GM12878 (cell line): ENCODE results near the gene RPS6KC1. TPM values are rescaled to one million over a fixed set of nuclear protein-coding genes. Genes with fewer than 3 reads are reported as not detected.

Experiments
- ATAC-seq: fragments of 200-7000 bp; cut with Tn5 transposase; 3 replicates; pipeline ENCODE4 v1.9.1; 2020; ENCODE audit warnings: mild to moderate bottlenecking, moderate library complexity
- BruUV-seq: library from RNA; stranded (reverse); fragments of 400-500 nt; replicated peaks from 2 replicates; lab custom pipeline; 2021; lab: Mats Ljungman, UMichigan
- CTCF ChIA-PET: fragments of 300-600 bp; sonication (Branson Sonifier 250); formaldehyde crosslinking; extraction: SDS; loops from one replicate; lab custom pipeline; 2021; ENCODE audit warnings: inconsistent platforms; lab: Yijun Ruan, JAX
- POLR2A ChIA-PET: fragments of 350-600 bp; formaldehyde crosslinking; extraction: SDS; loops from one replicate; lab custom pipeline; 2021; ENCODE audit warnings: inconsistent platforms; lab: Charles Lee
- RAD21 ChIA-PET: fragments of 300-600 bp; sonication (Branson Sonifier 250); formaldehyde crosslinking; loops from one replicate; lab custom pipeline; 2023; ENCODE audit warnings: antibody characterized with exemption; ENCODE audit not compliant: unreplicated experiment; lab: Charles Lee
- SMC1A ChIA-PET: fragments of 300-600 bp; sonication (Branson Sonifier 250); formaldehyde crosslinking; loops from one replicate; lab custom pipeline; 2023; ENCODE audit not compliant: unreplicated experiment, uncharacterized antibody; lab: Charles Lee
- DNase-seq: peaks from one replicate; pipeline ENCODE4 v3.0.0-alpha.2; 2011; ENCODE audit warnings: low read depth, low spot score
- FAIRE-seq: peaks from 3 replicates; lab custom pipeline; 2011; peaks lifted over from hg19 to GRCh38; lab: Jason Lieb, UNC
- H2AFZ ChIP-seq: 2 replicates; pipeline ENCODE4 v1.6.0; 2011; ENCODE audit warnings: low read depth, low read length, control low read depth; ENCODE audit not compliant: control insufficient read depth
- H3K27ac ChIP-seq: 2 replicates; pipeline ENCODE4 v1.5.1; 2011; ENCODE audit warnings: control low read depth; ENCODE audit not compliant: control insufficient read depth, insufficient read depth
- H3K27me3 ChIP-seq, 2 experiments: replicated peaks in 1 of 2; 2 replicates each; pipeline versions ENCODE4 v1.6.0 to v1.6.1; 2011; ENCODE audit warnings: low read length in 1 of 2; ENCODE audit not compliant: control insufficient read depth in 2 of 2, insufficient read depth in 2 of 2
- H3K36me3 ChIP-seq, 2 experiments: 2 replicates each; pipeline ENCODE4 v1.5.1; 2011; ENCODE audit warnings: low read length in 1 of 2; ENCODE audit not compliant: control insufficient read depth in 2 of 2, insufficient read depth in 2 of 2
- H3K4me1 ChIP-seq: 2 replicates; pipeline ENCODE4 v1.6.1; 2011; ENCODE audit warnings: mild to moderate bottlenecking, low read length, moderate library complexity, mixed read lengths; ENCODE audit not compliant: control insufficient read depth, insufficient read depth
- H3K4me2 ChIP-seq: 2 replicates; pipeline ENCODE4 v1.6.0; 2011; ENCODE audit warnings: control low read depth; ENCODE audit not compliant: control insufficient read depth, insufficient read depth
- H3K4me3 ChIP-seq: fragments of 200-600 bp; sonication (generic); 2 replicates; pipeline ENCODE4 v1.5.1; 2016
- H3K79me2 ChIP-seq: 2 replicates; pipeline ENCODE4 v1.6.0; 2011; ENCODE audit warnings: low read length; ENCODE audit not compliant: control insufficient read depth, insufficient read depth
- H3K9ac ChIP-seq: 2 replicates; pipeline ENCODE4 v1.8.0; 2011; ENCODE audit warnings: low read length, control low read depth, mixed read lengths; ENCODE audit not compliant: control insufficient read depth, insufficient read depth
- H3K9me3 ChIP-seq: replicated peaks from 3 replicates; pipeline ENCODE4 v1.5.1; 2011; ENCODE audit warnings: mild to moderate bottlenecking, low read length; ENCODE audit not compliant: control insufficient read depth, insufficient read depth
- H4K20me1 ChIP-seq: 2 replicates; pipeline ENCODE4 v1.6.0; 2011; ENCODE audit not compliant: control insufficient read depth, insufficient read depth
- CEBPB ChIP-seq, 2 experiments: fragments of 150-350 bp in 1 of 2; IDR thresholded peaks; 2 replicates each; pipeline ENCODE4 v1.6.1; 2012 to 2014; ENCODE audit warnings: low read depth in 2 of 2, low read length in 2 of 2, borderline replicate concordance in 1 of 2, inconsistent platforms in 1 of 2
- ELK1 ChIP-seq: IDR thresholded peaks from 2 replicates; pipeline ENCODE4 v1.6.1; 2012; ENCODE audit warnings: low read depth, low read length, improper control_type of control experiment
- ETV6 ChIP-seq, 2 experiments: fragments of 450-650 bp in 1 of 2; IDR thresholded peaks in 1 of 2; conservative IDR thresholded peaks in 1 of 2; 2 replicates each; pipeline ENCODE4 v1.6.1; 2014; ENCODE audit warnings: antibody characterized with exemption in 1 of 2, borderline replicate concordance in 1 of 2, low read depth in 1 of 2, mild to moderate bottlenecking in 1 of 2, moderate library complexity in 1 of 2
- HDAC6 ChIP-seq: fragments of 200-600 bp; sonication (generic); IDR thresholded peaks from one replicate; pipeline ENCODE4 v1.8.0; 2017; ENCODE audit warnings: antibody characterized with exemption; ENCODE audit not compliant: unreplicated experiment
- IRF3 ChIP-seq: fragments of 450-650 bp; IDR thresholded peaks from 2 replicates; pipeline ENCODE4 v1.6.1; 2014; ENCODE audit warnings: mild to moderate bottlenecking
- MXI1 ChIP-seq: fragments of 150-350 bp; IDR thresholded peaks from 2 replicates; pipeline ENCODE4 v1.6.1; 2011; ENCODE audit warnings: low read depth, mild to moderate bottlenecking, inconsistent platforms, low read length, improper control_type of control experiment
- NR2F1 ChIP-seq: fragments of 450-650 bp; conservative IDR thresholded peaks from 2 replicates; pipeline ENCODE4 v1.6.1; 2017; ENCODE audit warnings: mild to moderate bottlenecking
- PAX5 ChIP-seq: IDR thresholded peaks from 2 replicates; pipeline ENCODE4 v1.6.1; 2011; ENCODE audit warnings: low read depth, low read length, borderline replicate concordance
- POLR2AphosphoS5 ChIP-seq: IDR thresholded peaks from 2 replicates; pipeline ENCODE4 v1.6.1; 2011; ENCODE audit warnings: mild to moderate bottlenecking, low read length, inconsistent platforms
- RUNX3 ChIP-seq: IDR thresholded peaks from 2 replicates; pipeline ENCODE4 v1.6.1; 2012; ENCODE audit warnings: low read length, inconsistent platforms
- SIN3A ChIP-seq: IDR thresholded peaks from 2 replicates; pipeline ENCODE4 v1.6.1; 2012; ENCODE audit warnings: low read depth, low read length, improper control_type of control experiment
- SMAD1 ChIP-seq: fragments of 450-650 bp; IDR thresholded peaks from 2 replicates; pipeline ENCODE4 v1.6.1; 2018; ENCODE audit warnings: mild to moderate bottlenecking, low read depth; ENCODE audit not compliant: partially characterized antibody
- SMARCA5 ChIP-seq: fragments of 450-650 bp; IDR thresholded peaks from 2 replicates; pipeline ENCODE4 v1.6.1; 2017; ENCODE audit warnings: mild to moderate bottlenecking
- ZBTB11 ChIP-seq: fragments of 450-650 bp; formaldehyde crosslinking; IDR thresholded peaks from 2 replicates; pipeline ENCODE4 v1.5.0; 2022; ENCODE audit warnings: mild to moderate bottlenecking, missing genetic modification characterization
- ZBTB33 ChIP-seq: fragments of 450-650 bp; IDR thresholded peaks from 2 replicates; pipeline ENCODE4 v1.6.1; 2017; ENCODE audit warnings: mild to moderate bottlenecking
- ZNF217 ChIP-seq: fragments of 450-650 bp; IDR thresholded peaks from 2 replicates; pipeline ENCODE4 v1.6.1; 2017; ENCODE audit warnings: antibody characterized with exemption, mild to moderate bottlenecking
- WGBS: methylation state at CpG from one replicate; pipeline ENCODE4 v1.1.6; 2016; ENCODE audit warnings: low lambda C conversion rate; ENCODE audit not compliant: insufficient replicate concordance, insufficient coverage; ENCODE audit errors: missing lambda C conversion rate; 5-methylcytosine and 5-hydroxymethylcytosine counted together
- in situ Hi-C: fragments of 300-500 bp; cut with MboI; formaldehyde crosslinking; loops from 9 replicates; pipeline ENCODE4 v1.14.3; 2018; ENCODE audit warnings: mixed read lengths
- intact Hi-C: fragments of 100-400 bp; cut with micrococcal nuclease; formaldehyde crosslinking; loops from one replicate; pipeline ENCODE4 v1.14.2; 2022; ENCODE audit not compliant: unreplicated experiment
- polyA plus RNA-seq, 11 experiments: library from polyadenylated mRNA; depleted of rRNA in 4 of 11; unstranded in 6 of 11; stranded (reverse) in 5 of 11; fragments of >200 nt; fragmentation: Nextera tagmentation in 4 of 11; fragmentation: Illumina TruSeq in 1 of 11; extraction: Ambion mirVana in 4 of 11; extraction: Trizol in 1 of 11; gene quantifications; 1 replicate in 1 of 11; 2 replicates in 10 of 11; pipeline versions ENCODE4 v1.2.1 to v1.2.3, GENCODE V29; 2011 to 2016; ENCODE audit warnings: inconsistent platforms in 2 of 11, missing spikeins in 2 of 11, low read depth in 1 of 11
- total RNA-seq, 4 experiments: library from RNA; depleted of rRNA in 3 of 4; stranded (reverse); fragments of >200 nt in 3 of 4; fragmentation: Illumina TruSeq in 1 of 4; extraction: Trizol in 1 of 4; gene quantifications; 2 replicates each; pipeline versions ENCODE4 v1.2.1 to v1.2.3, GENCODE V29; 2013 to 2021

The RPS6KC1 gene
- total and polyA plus RNA-seq, 10 of the 15 experiments (the other 5 are each of a cell fraction or from before 2014, with no cell fraction given), result 2.9 to 17.3 (median 12.2) TPM

GRCh38 chr1:213055767-213056166 lies 4.7 kb downstream of the RPS6KC1 start:
- no peaks in the 10 kb centered on the region for H3K9me3 ChIP-seq
- no peaks in the 10 kb centered on the region for H4K20me1 ChIP-seq
- ATAC-seq (no peak), FAIRE-seq (no peak), DNase-seq (no peak)
- ChIA-PET CTCF (interaction anchor here (0.9 to 2.2 kb wide), 4 partner anchors 13 to 19 kb away, joined by 3 to 8 read pairs (median 6); no protein-coding TSS in a partner anchor), SMC1A (interaction anchor here (1.0 to 2.3 kb wide), 8 partner anchors 11 to 264 kb away, joined by 3 to 13 read pairs (median 6); partner anchors contain the start of genes NSL1 and TATDN3), RAD21 (interaction anchor here (0.7 to 1.5 kb wide), 5 partner anchors 13 to 76 kb away, joined by 3 to 4 read pairs (median 3); no protein-coding TSS in a partner anchor), POLR2A (interaction anchor here (0.6 to 1.3 kb wide), 4 partner anchors 12 to 44 kb away, joined by 3 to 5 read pairs (median 4); no protein-coding TSS in a partner anchor)
- H3K4me3 ChIP-seq, result no peak overlapping the region
- in situ Hi-C loops, result no loop called here
- no peak overlapping the region for H3K4me2 ChIP-seq
- H3K27me3 ChIP-seq, result no peaks in the 10 kb centered on the region
- 100% methylated on average over 3 of the region's 3 CpGs for WGBS
- H2AFZ ChIP-seq, result no peak overlapping the region
- intact Hi-C loops, result no loop called here
- H3K27ac ChIP-seq, result no peak overlapping the region
- peaks cover 6% of the 10 kb centered on the region; the same call in 1 of the 2 replicates for H3K4me1 ChIP-seq
- no TSS peak for BruUV-seq
- no peak overlapping the region for H3K9ac ChIP-seq
- H3K36me3 ChIP-seq, result no peaks in the 10 kb centered on the region
- peaks cover 13% of the 10 kb centered on the region for H3K79me2 ChIP-seq
- TF ChIP-seq HDAC6, result no peak
- no peak for TF ChIP-seq ZNF217
- TF ChIP-seq ETV6 (conservative IDR thresholded peaks at IDR 0.05 in 1 of 2, IDR thresholded peaks at IDR 0.05 in 1 of 2; ENCODE audit: borderline replicate concordance in 1 of 2, low read depth in 1 of 2), result no peak
- no peak for TF ChIP-seq MXI1
- TF ChIP-seq ZBTB11 (CRISPR knock-in tag), result no peak
- TF ChIP-seq IRF3, result no peak
- TF ChIP-seq POLR2AphosphoS5, result no peak
- no peak for TF ChIP-seq SMAD1
- no peak for TF ChIP-seq SMARCA5
- TF ChIP-seq ZBTB33, result no peak
- no peak for TF ChIP-seq PAX5
- no peak for TF ChIP-seq ELK1
- no peak for TF ChIP-seq SIN3A
- TF ChIP-seq NR2F1, result no peak
- no peak for TF ChIP-seq CEBPB (IDR thresholded peaks at IDR 0.05; ENCODE audit: borderline replicate concordance in 1 of 2, low read depth in 2 of 2, low read length in 2 of 2)
- TF ChIP-seq RUNX3, result no peak
